Fibroblast of lung (primary cell): ENCODE data around the gene WSCD2. TPM values are rescaled to one million over a fixed set of nuclear protein-coding genes. Genes with fewer than 3 reads are reported as not detected.

Source experiments
- DNase-seq, 2 donors: peaks; one replicate each; pipeline versions ENCODE4 v3.0.0 to v3.0.0-alpha.2; 2010; ENCODE audit warnings: low read depth in 2 of 2
- H2AFZ ChIP-seq: 2 replicates; pipeline ENCODE4 v1.5.1; 2012; ENCODE audit warnings: low read length, control low read depth, inconsistent platforms
- H3K27ac ChIP-seq: 2 replicates; pipeline ENCODE4 v1.5.1; 2011; ENCODE audit warnings: low read length, control low read depth; ENCODE audit not compliant: insufficient read depth
- H3K27me3 ChIP-seq: 2 replicates; pipeline ENCODE4 v1.5.1; 2011; ENCODE audit warnings: mild to moderate bottlenecking, low read length; ENCODE audit not compliant: control insufficient read depth, insufficient read depth
- H3K36me3 ChIP-seq: 2 replicates; pipeline ENCODE4 v1.5.1; 2011; ENCODE audit warnings: low read length; ENCODE audit not compliant: control insufficient read depth, insufficient read depth
- H3K4me1 ChIP-seq: 2 replicates; pipeline ENCODE4 v1.5.1; 2011; ENCODE audit warnings: low read length; ENCODE audit not compliant: control insufficient read depth, insufficient read depth; ENCODE audit errors: extremely low read depth
- H3K4me2 ChIP-seq: 2 replicates; pipeline ENCODE4 v1.5.1; 2011; ENCODE audit warnings: low read length, control low read depth; ENCODE audit not compliant: insufficient read depth; ENCODE audit errors: extremely low read depth
- H3K4me3 ChIP-seq, 4 experiments: fragments of 200-600 bp in 1 of 4; sonication (generic) in 1 of 4; replicated peaks in 1 of 4; 2 replicates each; pipeline ENCODE4 v1.5.1; 2011 to 2016; ENCODE audit warnings: low read length in 4 of 4, low read depth in 3 of 4, mild to moderate bottlenecking in 3 of 4, control low read depth in 2 of 4, inconsistent platforms in 1 of 4, mixed read lengths in 1 of 4; ENCODE audit not compliant: insufficient read depth in 1 of 4; ENCODE audit errors: control extremely low read depth in 1 of 4
- H3K79me2 ChIP-seq: 2 replicates; pipeline ENCODE4 v1.5.1; 2012; ENCODE audit warnings: mild to moderate bottlenecking, low read length, inconsistent platforms; ENCODE audit not compliant: control insufficient read depth, insufficient read depth
- H3K9ac ChIP-seq: 2 replicates; pipeline ENCODE4 v1.5.1; 2011; ENCODE audit warnings: mild to moderate bottlenecking, low read length, control low read depth; ENCODE audit not compliant: insufficient read depth
- H3K9me3 ChIP-seq: 2 replicates; pipeline ENCODE4 v1.5.1; 2012; ENCODE audit warnings: low read depth, low read length; ENCODE audit not compliant: control insufficient read depth, insufficient read depth
- H4K20me1 ChIP-seq: 2 replicates; pipeline ENCODE4 v1.5.1; 2011; ENCODE audit warnings: low read length; ENCODE audit not compliant: control insufficient read depth, insufficient read depth; ENCODE audit errors: extremely low read depth
- EZH2 ChIP-seq: IDR thresholded peaks from 2 replicates; pipeline ENCODE4 v1.5.1; 2012; ENCODE audit warnings: low read length, control low read depth, mild to moderate bottlenecking; ENCODE audit errors: missing control alignments
- polyA plus RNA-seq, 2 donors: library from polyadenylated mRNA; depleted of rRNA in 1 of 2; stranded (reverse) in 1 of 2; unstranded in 1 of 2; fragments of >200 nt; gene quantifications; 2 replicates each; pipeline ENCODE4 v1.2.1, GENCODE V29; 2011 to 2012; ENCODE audit warnings: missing spikeins in 1 of 2
- total RNA-seq: library from RNA; depleted of rRNA; stranded (reverse); fragments of >200 nt; gene quantifications from 2 replicates; pipeline ENCODE4 v1.2.1, GENCODE V29; 2014
- TF ChIP-seq, protein P1 (sequence below), 2 donors: IDR thresholded peaks in 1 of 2; conservative IDR thresholded peaks in 1 of 2; 1 replicate in 1 of 2; 2 replicates in 1 of 2; pipeline ENCODE4 v1.5.1; 2011 to 2012; ENCODE audit warnings: low read length in 2 of 2, control low read depth in 1 of 2, inconsistent platforms in 1 of 2, low read depth in 1 of 2, mild to moderate bottlenecking in 1 of 2

WSCD2 gene
- total and polyA plus RNA-seq, 2 donors (not counting 1 experiment from before 2014, with no cell fraction given): not detected

DNA sequence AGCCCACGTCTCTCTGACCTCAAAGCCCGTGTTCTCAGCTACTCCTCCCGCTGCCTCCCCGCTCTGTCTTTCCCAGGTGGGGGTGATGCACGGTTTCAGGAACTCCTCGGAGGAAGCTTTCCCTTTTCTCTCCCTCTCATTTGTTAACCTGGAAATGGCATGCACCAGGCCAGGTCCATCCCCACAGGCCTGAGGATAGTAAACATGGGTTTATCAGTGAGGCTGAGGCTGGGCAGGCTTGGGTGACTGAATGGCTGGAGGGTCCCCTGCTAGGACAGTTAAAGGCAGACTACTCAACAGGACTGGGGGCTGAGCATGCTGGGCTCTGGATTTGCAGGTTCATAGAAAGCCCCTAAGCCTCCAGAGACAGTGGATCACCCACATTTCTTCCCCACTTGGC is 7.6 kb downstream of the WSCD2 start:
- H2AFZ ChIP-seq: no peak overlapping the region
- TF ChIP-seq, protein P1, sequence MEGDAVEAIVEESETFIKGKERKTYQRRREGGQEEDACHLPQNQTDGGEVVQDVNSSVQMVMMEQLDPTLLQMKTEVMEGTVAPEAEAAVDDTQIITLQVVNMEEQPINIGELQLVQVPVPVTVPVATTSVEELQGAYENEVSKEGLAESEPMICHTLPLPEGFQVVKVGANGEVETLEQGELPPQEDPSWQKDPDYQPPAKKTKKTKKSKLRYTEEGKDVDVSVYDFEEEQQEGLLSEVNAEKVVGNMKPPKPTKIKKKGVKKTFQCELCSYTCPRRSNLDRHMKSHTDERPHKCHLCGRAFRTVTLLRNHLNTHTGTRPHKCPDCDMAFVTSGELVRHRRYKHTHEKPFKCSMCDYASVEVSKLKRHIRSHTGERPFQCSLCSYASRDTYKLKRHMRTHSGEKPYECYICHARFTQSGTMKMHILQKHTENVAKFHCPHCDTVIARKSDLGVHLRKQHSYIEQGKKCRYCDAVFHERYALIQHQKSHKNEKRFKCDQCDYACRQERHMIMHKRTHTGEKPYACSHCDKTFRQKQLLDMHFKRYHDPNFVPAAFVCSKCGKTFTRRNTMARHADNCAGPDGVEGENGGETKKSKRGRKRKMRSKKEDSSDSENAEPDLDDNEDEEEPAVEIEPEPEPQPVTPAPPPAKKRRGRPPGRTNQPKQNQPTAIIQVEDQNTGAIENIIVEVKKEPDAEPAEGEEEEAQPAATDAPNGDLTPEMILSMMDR (conservative IDR thresholded peaks at IDR 0.05 in 1 of 2, IDR thresholded peaks at IDR 0.05 in 1 of 2; ENCODE audit: low read depth in 1 of 2, low read length in 2 of 2): no peak
- no peak for TF ChIP-seq EZH2
- H3K9ac ChIP-seq: no peak overlapping the region
- H3K27ac ChIP-seq: no peak overlapping the region
- no peaks in the 10 kb centered on the region for H3K27me3 ChIP-seq
- no peaks in the 10 kb centered on the region for H3K4me1 ChIP-seq
- no peaks in the 10 kb centered on the region for H4K20me1 ChIP-seq
- no peak overlapping the region for H3K4me2 ChIP-seq
- H3K79me2 ChIP-seq: no peaks in the 10 kb centered on the region
- H3K36me3 ChIP-seq: no peaks in the 10 kb centered on the region
- no peak overlapping the region for H3K4me3 ChIP-seq
- no peaks in the 10 kb centered on the region for H3K9me3 ChIP-seq
- no peak for DNase-seq

DNA sequence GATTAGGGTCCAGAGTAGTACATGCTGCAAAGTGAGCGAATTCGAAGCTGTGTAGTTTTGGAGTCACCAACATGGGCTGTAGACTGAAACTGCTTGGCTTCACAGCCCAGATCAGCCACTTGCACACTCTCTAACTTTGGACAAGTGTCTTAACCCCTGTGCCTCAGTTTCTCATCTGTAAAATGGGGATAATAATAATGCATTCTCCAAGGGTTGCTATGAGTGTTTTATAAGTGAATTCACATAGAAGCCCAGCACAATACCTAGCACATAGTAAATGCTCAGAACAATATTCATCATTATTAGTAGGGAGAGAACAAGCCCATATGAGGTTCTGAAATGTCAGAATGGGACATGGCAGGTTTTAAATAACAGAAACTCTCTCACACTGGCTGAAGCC is 10.4 kb downstream of the WSCD2 start:
- DNase-seq: no peak
- TF ChIP-seq EZH2: no peak
- TF ChIP-seq, protein P1 (conservative IDR thresholded peaks at IDR 0.05 in 1 of 2, IDR thresholded peaks at IDR 0.05 in 1 of 2; ENCODE audit: low read depth in 1 of 2, low read length in 2 of 2): no peak
- Histone ChIP-seq H2AFZ (no peak overlapping the region), H3K9ac (no peak overlapping the region), H4K20me1 (no peaks in the 10 kb centered on the region), H3K4me1 (no peaks in the 10 kb centered on the region), H3K27me3 (no peaks in the 10 kb centered on the region), H3K79me2 (no peaks in the 10 kb centered on the region), H3K27ac (no peak overlapping the region), H3K4me3 (no peak overlapping the region), H3K36me3 (no peaks in the 10 kb centered on the region), H3K4me2 (no peak overlapping the region), H3K9me3 (no peaks in the 10 kb centered on the region)

DNA sequence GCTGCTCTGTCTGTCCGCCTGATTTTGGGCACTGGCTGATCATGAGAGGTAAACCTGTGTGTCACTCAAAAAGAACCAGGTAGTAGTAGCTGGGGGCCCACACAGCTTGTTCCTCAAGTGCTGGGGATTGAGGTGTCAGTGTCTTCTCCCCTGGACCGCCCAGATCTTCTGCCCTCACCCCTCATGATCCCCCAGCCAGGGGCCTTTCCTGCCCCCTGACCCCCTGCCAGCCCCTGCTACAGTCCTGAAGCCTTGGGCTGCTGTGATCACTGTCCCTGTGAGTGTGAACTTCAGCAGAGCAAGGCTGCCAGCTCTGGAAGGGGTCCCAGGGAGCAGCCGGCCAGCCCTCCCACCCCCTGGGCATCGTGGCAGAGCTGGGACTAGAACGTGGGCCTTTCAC is 11.4 kb downstream of the WSCD2 start:
- Histone ChIP-seq H3K9ac (no peak overlapping the region), H3K4me3 (no peak overlapping the region), H3K9me3 (no peaks in the 10 kb centered on the region), H3K4me2 (no peak overlapping the region), H4K20me1 (no peaks in the 10 kb centered on the region), H3K36me3 (no peaks in the 10 kb centered on the region), H3K79me2 (no peaks in the 10 kb centered on the region), H3K27me3 (no peaks in the 10 kb centered on the region), H2AFZ (no peak overlapping the region), H3K4me1 (no peaks in the 10 kb centered on the region), H3K27ac (no peak overlapping the region)
- no peak for DNase-seq
- TF ChIP-seq, protein P1 (conservative IDR thresholded peaks at IDR 0.05 in 1 of 2, IDR thresholded peaks at IDR 0.05 in 1 of 2; ENCODE audit: low read depth in 1 of 2, low read length in 2 of 2): no peak
- TF ChIP-seq EZH2: no peak
